Panc1 (cell line): ENCODE results near the gene CTRB2. TPM values are rescaled to one million over a fixed set of nuclear protein-coding genes. Genes with fewer than 3 reads are reported as not detected.
"Not testable (repeated sequence)": the region's sequence is repeated elsewhere in the genome, so short reads cannot be mapped to it uniquely, and the experiment has no call there.

Source experiments
- ATAC-seq: fragments of 200-7000 bp; cut with Tn5 transposase; 2 replicates; pipeline ENCODE4 v1.9.1; 2020; ENCODE audit warnings: mild to moderate bottlenecking, moderate library complexity
- BruUV-seq: library from RNA; stranded (reverse); fragments of 400-500 nt; replicated peaks from 2 replicates; lab custom pipeline; 2021; lab: Mats Ljungman, UMichigan
- CTCF ChIA-PET: fragments of 300-600 bp; sonication (Branson Sonifier 250); formaldehyde crosslinking; loops from one replicate; lab custom pipeline; 2022; ENCODE audit warnings: antibody characterized with exemption; lab: Charles Lee
- POLR2A ChIA-PET: fragments of 300-600 bp; sonication (Branson Sonifier 250); formaldehyde crosslinking; loops from one replicate; lab custom pipeline; 2022; ENCODE audit warnings: antibody characterized with exemption; lab: Charles Lee
- DNase-seq: peaks from one replicate; pipeline ENCODE4 v3.0.0-alpha.2; 2010; ENCODE audit warnings: low read depth, low spot score
- H3K27ac ChIP-seq: 2 replicates; pipeline ENCODE4 v1.5.1; 2011; ENCODE audit warnings: mild to moderate bottlenecking, low read length, inconsistent platforms
- H3K27me3 ChIP-seq: fragments of 200-500 bp; sonication (Bioruptor generic); 2 replicates; pipeline ENCODE4 v1.6.0; 2014; ENCODE audit warnings: low read length, inconsistent platforms; ENCODE audit not compliant: control insufficient read depth, insufficient read depth
- H3K36me3 ChIP-seq: fragments of 200-500 bp; sonication (Bioruptor generic); 2 replicates; pipeline ENCODE4 v1.5.1; 2014; ENCODE audit warnings: inconsistent platforms, mild to moderate bottlenecking, low read length, moderate library complexity; ENCODE audit not compliant: control insufficient read depth, insufficient read depth
- H3K4me1 ChIP-seq: 2 replicates; pipeline ENCODE4 v1.5.1; 2011; ENCODE audit warnings: inconsistent platforms, mild to moderate bottlenecking, low read length, moderate library complexity; ENCODE audit not compliant: control insufficient read depth, insufficient read depth
- H3K4me3 ChIP-seq, 2 experiments: 2 replicates each; pipeline ENCODE4 v1.5.1; 2011 to 2012; ENCODE audit warnings: low read depth in 2 of 2, low read length in 2 of 2, mild to moderate bottlenecking in 2 of 2, inconsistent platforms in 1 of 2, moderate library complexity in 1 of 2
- H3K9me3 ChIP-seq: fragments of 200-500 bp; sonication (Bioruptor generic); 2 replicates; pipeline ENCODE4 v1.5.1; 2014; ENCODE audit warnings: low read depth, mild to moderate bottlenecking, inconsistent platforms, low read length, moderate library complexity; ENCODE audit not compliant: control insufficient read depth, insufficient read depth
- CTCF ChIP-seq: fragments of 450-650 bp; IDR thresholded peaks from 2 replicates; pipeline ENCODE4 v1.5.1; 2017; ENCODE audit warnings: mild to moderate bottlenecking
- POLR2AphosphoS5 ChIP-seq: IDR thresholded peaks from 2 replicates; pipeline ENCODE4 v1.6.1; 2012; ENCODE audit warnings: mild to moderate bottlenecking, low read depth, low read length, moderate library complexity
- REST ChIP-seq, 2 experiments: IDR thresholded peaks; 2 replicates each; pipeline ENCODE4 v1.6.1; 2011 to 2012; ENCODE audit warnings: low read depth in 2 of 2, control low read depth in 1 of 2, low read length in 1 of 2, mild to moderate bottlenecking in 1 of 2, moderate library complexity in 1 of 2; ENCODE audit not compliant: insufficient read depth in 1 of 2
- SIN3A ChIP-seq: IDR thresholded peaks from 2 replicates; pipeline ENCODE4 v1.6.1; 2012; ENCODE audit warnings: low read depth, mild to moderate bottlenecking, low read length, moderate library complexity, borderline replicate concordance; ENCODE audit not compliant: insufficient read depth
- TCF7L2 ChIP-seq: IDR thresholded peaks from 2 replicates; pipeline ENCODE4 v1.6.1; 2011; ENCODE audit warnings: mild to moderate bottlenecking, low read depth, low read length, inconsistent platforms
- in situ Hi-C: cut with HindIII; loops from 2 replicates; pipeline ENCODE4 v1.10.0; 2016; ENCODE audit warnings: low sequenced_read_pairs, low pct_unique_long_range_greater_than_20kb
- intact Hi-C: fragments of 100-400 bp; cut with micrococcal nuclease; formaldehyde crosslinking; loops from one replicate; pipeline ENCODE4 v1.10.0; 2022; ENCODE audit not compliant: unreplicated experiment
- total RNA-seq: library from RNA; stranded (reverse); gene quantifications from one replicate; pipeline ENCODE4 v1.2.1, GENCODE V29; 2021; ENCODE audit not compliant: unreplicated experiment

The CTRB2 gene
- total RNA-seq, 1 experiment from 2014 or later = 5.0 TPM

GRCh38 chr16:75207831-75208230 is 870 bp upstream of the CTRB2 start:
- intact Hi-C loops = loop anchor here (2.0 kb wide), 1 partner anchor 17 kb away; no protein-coding TSS in a partner anchor
- in situ Hi-C loops = no loop called here
- ChIA-PET CTCF (no interaction called here), POLR2A (no interaction called here)
- Histone ChIP-seq H3K36me3 (no peaks in the 10 kb centered on the region), H3K4me1 (no peaks in the 10 kb centered on the region), H3K27ac (no peak overlapping the region), H3K9me3 (no peaks in the 10 kb centered on the region), H3K4me3 (no peak overlapping the region), H3K27me3 (no peaks in the 10 kb centered on the region)
- TF ChIP-seq CTCF (no peak), POLR2AphosphoS5 (no peak), TCF7L2 (no peak), REST (IDR thresholded peaks at IDR 0.05; ENCODE audit: insufficient read depth in 1 of 2, low read depth in 2 of 2, low read length in 1 of 2) (no peak), SIN3A (no peak)
- BruUV-seq = no TSS peak
- DNase-seq (no peak), ATAC-seq (no peak)

GRCh38 chr16:75205961-75206748 is 806 bp downstream of the CTRB2 start:
- in situ Hi-C loops = not testable (repeated sequence)

GRCh38 chr16:75205438-75205837 is 1.5 kb downstream of the CTRB2 start:
- H3K4me3 ChIP-seq, H3K27me3 ChIP-seq, H3K36me3 ChIP-seq, H3K4me1 ChIP-seq, H3K9me3 ChIP-seq, in situ Hi-C loops, CTCF ChIA-PET, DNase-seq, BruUV-seq, POLR2A ChIA-PET, H3K27ac ChIP-seq, ATAC-seq, intact Hi-C loops: not testable (repeated sequence)

More at GRCh38 chr16:75205961-75206748, 806 bp downstream of the CTRB2 start:
- CTCF ChIA-PET, H3K36me3 ChIP-seq, POLR2A ChIA-PET, ATAC-seq, H3K9me3 ChIP-seq, BruUV-seq, H3K27ac ChIP-seq, H3K27me3 ChIP-seq, H3K4me1 ChIP-seq, DNase-seq, H3K4me3 ChIP-seq: not testable (repeated sequence)
- intact Hi-C loops = loop anchor here (2.0 kb wide), 1 partner anchor 19 kb away; no protein-coding TSS in a partner anchor

GRCh38 chr16:75204905-75205304 is 2.1 kb downstream of the CTRB2 start:
- peak; percentile 59 for ATAC-seq
- H3K4me3 ChIP-seq, POLR2A ChIA-PET, intact Hi-C loops, BruUV-seq, H3K27me3 ChIP-seq, CTCF ChIA-PET, DNase-seq, H3K4me1 ChIP-seq, H3K9me3 ChIP-seq, H3K36me3 ChIP-seq, in situ Hi-C loops, H3K27ac ChIP-seq: not testable (repeated sequence)
